NT2/D1 (cell line): ENCODE measurements around the gene TMEM50A.

Experiments used
- DNase-seq: peaks from one replicate; pipeline ENCODE4 v3.0.0-alpha.2; 2011; ENCODE audit warnings: low read depth, low spot score
- H3K27me3 ChIP-seq: 2 replicates; pipeline ENCODE4 v1.6.0; 2011; ENCODE audit warnings: mild to moderate bottlenecking; ENCODE audit not compliant: insufficient read length, insufficient read depth
- H3K36me3 ChIP-seq: 2 replicates; pipeline ENCODE4 v1.6.1; 2011; ENCODE audit warnings: mild to moderate bottlenecking, low read length, mixed read lengths; ENCODE audit not compliant: insufficient read depth, insufficient read length
- H3K4me1 ChIP-seq: 2 replicates; pipeline ENCODE4 v1.5.1; 2011; ENCODE audit not compliant: insufficient read depth, insufficient read length
- H3K4me3 ChIP-seq: 2 replicates; pipeline ENCODE4 v1.5.1; 2011; ENCODE audit warnings: low read depth; ENCODE audit not compliant: insufficient read length
- H3K9ac ChIP-seq: 2 replicates; pipeline ENCODE4 v1.6.0; 2011; ENCODE audit warnings: low read depth; ENCODE audit not compliant: insufficient read length
- H3K9me3 ChIP-seq: 2 replicates; pipeline ENCODE4 v1.5.1; 2011; ENCODE audit warnings: mild to moderate bottlenecking, low read length; ENCODE audit not compliant: insufficient read depth
- SUZ12 ChIP-seq: IDR thresholded peaks from 2 replicates; pipeline ENCODE4 v1.6.1; 2011; ENCODE audit not compliant: insufficient read length, insufficient read depth; ENCODE audit errors: extremely low read depth
- YY1 ChIP-seq: IDR thresholded peaks from 2 replicates; pipeline ENCODE4 v1.6.1; 2011; ENCODE audit not compliant: insufficient read length, insufficient read depth
- ZNF274 ChIP-seq: IDR thresholded peaks from 2 replicates; pipeline ENCODE4 v1.6.1; 2011; ENCODE audit warnings: mild to moderate bottlenecking, low read depth, low read length

Gene TMEM50A

DNA sequence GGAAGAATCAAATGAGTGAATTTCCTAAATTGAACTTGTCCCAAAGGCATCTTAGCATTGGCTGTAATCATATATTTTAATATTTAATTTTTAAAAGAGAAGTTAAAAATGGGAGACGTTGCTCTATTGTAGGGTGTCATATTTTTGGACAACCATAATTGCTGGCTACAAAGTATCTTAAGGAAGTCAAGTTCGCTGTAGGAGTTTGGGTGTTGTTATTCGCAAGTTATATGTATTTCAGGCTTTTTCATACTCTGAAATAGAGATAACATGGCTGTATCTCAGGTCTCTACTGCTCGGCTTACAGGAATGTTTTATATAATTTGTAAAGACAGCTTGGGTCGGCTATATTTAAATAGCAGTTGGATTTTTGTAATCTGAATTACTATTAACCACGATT lies 852 bp downstream of the TMEM50A start:
- DNase-seq: no peak

DNA sequence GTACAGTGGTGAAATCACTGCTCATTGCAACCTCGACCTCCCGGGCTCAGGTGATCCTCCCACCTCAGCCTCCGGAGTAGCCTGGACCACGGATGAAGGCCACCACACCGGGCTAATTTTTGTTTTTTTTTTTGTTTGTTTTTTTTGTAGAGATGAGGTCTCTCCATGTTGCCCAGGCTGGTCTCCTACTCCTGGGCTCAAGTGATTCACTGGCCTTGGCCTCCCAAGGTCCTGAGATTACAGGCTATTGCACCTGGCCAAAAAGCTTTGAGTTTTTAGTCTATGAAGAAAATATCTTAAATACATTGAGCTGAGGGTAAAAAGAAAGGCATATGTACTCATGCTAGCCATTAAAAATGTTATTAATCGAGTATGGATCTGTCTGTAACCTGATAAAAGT lies 3.6 kb downstream of the TMEM50A start:
- Histone ChIP-seq H3K4me3 (no peak overlapping the region), H3K9ac (no peak overlapping the region), H3K36me3 (peaks cover 55% of the 10 kb centered on the region), H3K9me3 (no peaks in the 10 kb centered on the region), H3K4me1 (no peaks in the 10 kb centered on the region), H3K27me3 (no peaks in the 10 kb centered on the region)
- TF ChIP-seq ZNF274 (no peak), SUZ12 (no peak), YY1 (no peak)
- DNase-seq: no peak

More for the DNA sequence above, 852 bp downstream of the TMEM50A start:
- peak overlapping the region; percentile 98 for H3K9ac ChIP-seq
- TF ChIP-seq YY1 (no peak), SUZ12 (no peak), ZNF274 (no peak)
- peaks cover 32% of the 10 kb centered on the region for H3K36me3 ChIP-seq
- no peaks in the 10 kb centered on the region for H3K9me3 ChIP-seq
- H3K4me1 ChIP-seq: no peaks in the 10 kb centered on the region
- peak overlapping the region; percentile 91 for H3K4me3 ChIP-seq
- no peaks in the 10 kb centered on the region for H3K27me3 ChIP-seq

DNA sequence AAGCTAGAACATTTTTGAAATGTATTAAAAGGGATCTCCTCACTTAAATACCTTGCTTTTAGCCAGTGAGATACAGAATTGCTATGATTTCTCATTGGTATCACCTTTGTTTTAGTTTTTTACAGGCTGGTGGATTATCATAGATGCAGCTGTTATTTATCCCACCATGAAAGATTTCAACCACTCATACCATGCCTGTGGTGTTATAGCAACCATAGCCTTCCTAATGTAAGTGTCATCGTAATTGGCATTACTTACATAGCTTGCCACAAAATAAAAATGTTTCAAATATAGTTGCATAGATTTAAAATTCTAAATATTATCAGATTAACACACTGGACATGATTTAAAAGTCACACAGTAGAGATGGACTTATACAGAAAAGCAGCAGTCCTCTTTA lies 4.7 kb downstream of the TMEM50A start:
- no peak overlapping the region for H3K4me3 ChIP-seq
- H3K36me3 ChIP-seq: peaks cover 63% of the 10 kb centered on the region
- H3K9ac ChIP-seq: no peak overlapping the region
- no peaks in the 10 kb centered on the region for H3K27me3 ChIP-seq
- no peaks in the 10 kb centered on the region for H3K4me1 ChIP-seq
- DNase-seq: no peak
- no peaks in the 10 kb centered on the region for H3K9me3 ChIP-seq
- TF ChIP-seq YY1: no peak
- no peak for TF ChIP-seq ZNF274
- no peak for TF ChIP-seq SUZ12

DNA sequence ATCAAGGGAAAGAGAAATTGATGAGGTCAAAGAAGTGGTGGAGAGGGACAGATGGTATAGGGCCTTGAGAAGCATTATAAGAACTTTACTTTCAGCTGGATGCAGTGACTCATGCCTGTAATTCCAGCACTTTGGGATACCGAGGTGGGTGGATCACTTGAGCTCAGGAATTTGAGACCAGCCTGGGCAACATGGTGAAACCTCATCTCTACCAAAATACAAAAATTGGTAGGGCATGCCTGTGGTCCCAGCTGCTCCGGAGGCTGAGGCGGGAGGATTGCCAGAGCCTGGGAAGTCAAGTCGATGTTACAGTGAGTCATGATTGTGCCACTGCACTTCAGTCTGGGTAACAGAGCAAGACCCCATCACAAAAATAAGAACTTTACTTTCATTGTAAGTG lies 5.7 kb downstream of the TMEM50A start:
- Histone ChIP-seq H3K36me3 (peaks cover 72% of the 10 kb centered on the region), H3K9ac (no peak overlapping the region), H3K4me3 (no peak overlapping the region), H3K9me3 (no peaks in the 10 kb centered on the region), H3K27me3 (no peaks in the 10 kb centered on the region), H3K4me1 (no peaks in the 10 kb centered on the region)
- TF ChIP-seq ZNF274 (no peak), YY1 (no peak), SUZ12 (no peak)
- no peak for DNase-seq

DNA sequence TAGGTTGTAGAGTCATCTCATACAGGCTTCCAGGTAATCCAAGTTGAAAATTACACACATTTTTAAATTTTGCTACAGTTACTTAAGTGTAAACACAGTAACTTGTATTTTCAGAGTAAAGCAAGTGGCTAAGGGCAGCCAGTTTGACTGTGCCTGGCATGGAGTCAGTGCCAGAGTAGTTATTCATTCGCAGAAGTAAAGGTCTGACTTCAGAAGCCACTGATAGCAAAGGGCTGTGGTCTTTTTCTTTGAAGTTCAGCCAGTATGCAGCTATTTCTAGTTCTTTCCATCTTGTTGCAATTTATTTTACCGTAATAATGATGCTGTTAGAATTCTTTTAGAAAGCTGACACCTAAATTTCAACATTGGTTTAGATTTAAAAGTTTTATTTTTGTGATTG lies 9.4 kb downstream of the TMEM50A start:
- Histone ChIP-seq H3K4me3 (no peak overlapping the region), H3K4me1 (no peaks in the 10 kb centered on the region), H3K9ac (no peak overlapping the region), H3K27me3 (no peaks in the 10 kb centered on the region), H3K9me3 (no peaks in the 10 kb centered on the region), H3K36me3 (peaks cover 78% of the 10 kb centered on the region)
- no peak for DNase-seq
- no peak for TF ChIP-seq ZNF274
- no peak for TF ChIP-seq YY1
- TF ChIP-seq SUZ12: no peak

DNA sequence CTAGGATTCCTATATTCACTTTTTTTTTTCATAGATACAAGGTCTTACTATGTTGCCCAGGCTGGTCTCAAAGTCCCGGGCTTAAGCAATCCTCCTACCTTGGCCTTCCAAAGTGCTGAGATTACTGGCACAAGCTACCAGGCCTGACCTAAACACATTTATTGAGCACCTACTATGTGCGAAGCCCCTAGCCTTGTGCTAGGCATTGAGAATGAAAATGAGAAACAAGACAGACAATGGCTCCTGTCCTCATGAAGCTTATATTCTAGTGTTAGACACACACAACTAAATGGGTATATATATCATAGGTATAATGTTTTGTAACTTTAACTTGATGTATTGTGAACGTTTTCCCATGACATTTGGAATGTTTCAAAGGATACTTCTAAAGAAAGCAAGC lies 11.5 kb downstream of the TMEM50A start:
- no peak for TF ChIP-seq ZNF274
- TF ChIP-seq SUZ12: no peak
- TF ChIP-seq YY1: no peak
- H3K4me1 ChIP-seq: no peaks in the 10 kb centered on the region
- H3K27me3 ChIP-seq: no peaks in the 10 kb centered on the region
- no peak overlapping the region for H3K4me3 ChIP-seq
- no peak for DNase-seq
- peaks cover 79% of the 10 kb centered on the region for H3K36me3 ChIP-seq
- H3K9ac ChIP-seq: no peak overlapping the region
- no peaks in the 10 kb centered on the region for H3K9me3 ChIP-seq

DNA sequence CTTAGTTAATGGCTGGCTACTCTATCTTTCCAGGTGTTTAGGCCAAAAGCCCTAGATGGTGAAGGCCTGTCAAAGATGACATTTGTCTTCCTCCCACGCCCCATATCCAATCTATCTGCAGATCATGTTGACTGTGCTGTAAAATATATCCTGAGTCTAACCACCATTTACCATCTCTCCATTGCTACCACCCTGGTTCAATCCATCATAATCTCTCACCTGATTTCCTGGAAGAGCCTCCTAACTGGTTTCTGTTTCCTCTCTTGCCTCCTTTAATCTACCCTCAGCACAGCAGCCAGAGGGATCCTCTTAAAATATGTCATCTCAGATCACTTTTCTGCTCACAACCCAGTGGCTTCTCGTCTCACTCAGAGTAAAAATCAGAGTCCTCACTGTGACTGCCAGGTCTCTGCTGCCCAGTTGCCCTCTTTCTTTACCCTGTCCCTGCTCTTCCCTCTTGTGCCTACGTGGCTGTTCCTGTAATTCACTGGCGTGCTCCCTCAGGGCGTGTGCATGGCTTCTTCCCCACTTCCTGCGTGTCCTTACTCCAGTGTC lies 17.8 kb downstream of the TMEM50A start:
- TF ChIP-seq YY1: no peak
- TF ChIP-seq SUZ12: no peak
- no peak for TF ChIP-seq ZNF274
- Histone ChIP-seq H3K36me3 (peaks cover 81% of the 10 kb centered on the region), H3K9ac (no peak overlapping the region), H3K4me3 (no peak overlapping the region), H3K27me3 (no peaks in the 10 kb centered on the region), H3K4me1 (no peaks in the 10 kb centered on the region), H3K9me3 (no peaks in the 10 kb centered on the region)
- no peak for DNase-seq

DNA sequence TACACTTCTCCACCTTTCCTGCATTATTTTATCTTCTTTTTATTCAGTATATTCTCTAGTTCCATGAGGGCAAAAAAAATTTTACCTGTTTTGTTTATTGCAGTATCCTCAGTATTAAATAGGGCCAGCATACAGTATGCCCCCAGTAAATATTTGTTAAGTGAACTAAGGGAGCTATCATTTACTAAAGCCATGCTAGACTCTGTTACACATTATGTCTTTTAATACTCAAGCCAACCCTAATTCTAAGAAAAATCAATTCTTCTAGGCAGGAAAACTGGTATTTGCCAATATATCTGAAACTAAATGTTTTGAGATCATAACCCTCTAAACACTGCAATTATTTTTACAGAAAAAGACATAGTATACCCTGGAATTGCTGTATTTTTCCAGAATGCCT lies 18.3 kb downstream of the TMEM50A start:
- Histone ChIP-seq H3K27me3 (no peaks in the 10 kb centered on the region), H3K9me3 (no peaks in the 10 kb centered on the region), H3K9ac (no peak overlapping the region), H3K4me3 (no peak overlapping the region), H3K36me3 (peaks cover 86% of the 10 kb centered on the region), H3K4me1 (no peaks in the 10 kb centered on the region)
- no peak for DNase-seq
- TF ChIP-seq YY1 (no peak), SUZ12 (no peak), ZNF274 (no peak)
